Adrenal gland (tissue), 19 donors: ENCODE data around the gene ZNF555. TPM values are rescaled to one million over a fixed set of nuclear protein-coding genes. Genes with fewer than 3 reads are reported as not detected.
"Not testable (repeated sequence)": the region's sequence is repeated elsewhere in the genome, so short reads cannot be mapped to it uniquely, and the experiment has no call there.

ENCODE experiments used
- DNase-seq, 7 donors: peaks; one replicate each; pipeline ENCODE4 v3.0.0-alpha.2; 2019 to 2020
- H3K27ac ChIP-seq, 5 donors: fragments of 200-600 bp; sonication (generic) in 4 of 5; 1 replicate in 3 of 5; 2 replicates in 2 of 5; pipeline versions ENCODE4 v1.5.1 to v1.8.0; 2016 to 2020; ENCODE audit warnings: mild to moderate bottlenecking in 1 of 5
- H3K27me3 ChIP-seq: fragments of 200-600 bp; 2 replicates; pipeline ENCODE4 v1.8.0; 2021
- H3K36me3 ChIP-seq, 2 donors: fragments of 200-600 bp; replicated peaks in 1 of 2; 1 replicate in 1 of 2; 2 replicates in 1 of 2; pipeline versions ENCODE4 v1.5.1 to v1.8.0; 2018 to 2022
- H3K4me1 ChIP-seq, 2 donors: fragments of 200-600 bp; replicated peaks in 1 of 2; 1 replicate in 1 of 2; 2 replicates in 1 of 2; pipeline versions ENCODE4 v1.5.1 to v1.8.0; 2018 to 2021
- H3K4me3 ChIP-seq, 4 donors: fragments of 200-600 bp; sonication (generic) in 3 of 4; one replicate each; pipeline ENCODE4 v1.5.1; 2016 to 2018
- H3K9me3 ChIP-seq, 3 donors: fragments of 200-600 bp; sonication (generic) in 1 of 3; replicated peaks in 1 of 3; 1 replicate in 2 of 3; 2 replicates in 1 of 3; pipeline versions ENCODE4 v1.5.1 to v1.8.0; 2016 to 2021
- CTCF ChIP-seq, 6 experiments: fragments of 450-650 bp in 4 of 6; fragments of 200-600 bp in 2 of 6; sonication (generic) in 1 of 6; IDR thresholded peaks; 1 replicate in 5 of 6; 2 replicates in 1 of 6; pipeline versions ENCODE4 v1.5.1 to v1.8.0; 2016 to 2021; ENCODE audit warnings: antibody characterized with exemption in 6 of 6, mild to moderate bottlenecking in 2 of 6, moderate library complexity in 1 of 6
- POLR2A ChIP-seq, 2 donors: fragments of 450-650 bp; IDR thresholded peaks; one replicate each; pipeline ENCODE4 v1.6.1; 2017; ENCODE audit warnings: antibody characterized with exemption in 2 of 2, mild to moderate bottlenecking in 2 of 2, moderate library complexity in 1 of 2
- WGBS, 4 donors: extraction: QIAGEN DNeasy Blood & Tissue Kit in 2 of 4; methylation state at CpG; one replicate each; pipeline versions ENCODE4 v1.1.5 to v1.1.7; 2013 to 2017; 5-methylcytosine and 5-hydroxymethylcytosine counted together
- intact Hi-C, 2 donors: fragments of 100-400 bp; cut with DNase I; formaldehyde crosslinking; loops; one replicate each; pipeline versions ENCODE4 v1.14.1 to v1.15.0; 2022 to 2023
- long read RNA-seq, 10 donors: library from polyadenylated mRNA in 3 of 10; unstranded in 2 of 10; stranded (forward) in 1 of 10; transcript quantifications; one replicate each; pipeline ENCODE4 v2.0.0 and lab custom pipeline, GENCODE V29; 2021 to 2026
- polyA plus RNA-seq, 3 donors: library from polyadenylated mRNA; stranded (reverse); fragments of 200-250 nt in 2 of 3; fragments of 350-450 nt in 1 of 3; fragmentation: Illumina TruSeq in 1 of 3; extraction: RNeasy Lipid Tissue Mini Kit (QIAGEN cat#74804) in 1 of 3; gene quantifications; one replicate each; pipeline ENCODE4 v1.2.3, GENCODE V29; 2013 to 2014
- total RNA-seq, 9 donors: library from RNA; depleted of rRNA in 4 of 9; stranded (reverse); fragments of >200 nt in 4 of 9; fragments of 120-200 nt in 1 of 9; fragmentation: NEBNext Ultra II Directional in 1 of 9; extraction: Animal tissue kit (Norgen Biotek cat#: 25700) in 1 of 9; gene quantifications; one replicate each; pipeline versions ENCODE4 v1.1.0 to v1.2.4, GENCODE V29; 2013 to 2023
- donor health status: healthy with polysubstance abuse.
- donor health status: Bipolar disorder and iron deficiency.
- donor health status: DM: yes; HTN: yes; CAD: no.
- donor health status: DM: no; HTN: no; CAD: no.
- donor health status: DM: no; HTN: no; CAD: no.
- donor health status: DM: yes; HTN: yes; CAD: no.

Gene ZNF555
- total RNA-seq (1 to 10 TPM; 2.5 to 7.2 (median 6.0) TPM), polyA plus RNA-seq (1 to 10 TPM; 1.9 to 5.7 (median 3.0) TPM)
- long read RNA-seq, donor 1, full-length matches to known transcripts, result 1 of 1 reads
- long read RNA-seq, donor 1, partial matches to known transcripts, result 0 of 1 reads
- long read RNA-seq, donor 1, other reads (novel, unspliced or antisense), result 0 of 1 reads
- long read RNA-seq, donor 2, result 0 reads
- long read RNA-seq, donor 3, full-length matches to known transcripts, result 2 of 2 reads
- long read RNA-seq, donor 3, partial matches to known transcripts, result 0 of 2 reads
- long read RNA-seq, donor 3, other reads (novel, unspliced or antisense), result 0 of 2 reads
- long read RNA-seq, donor 4, full-length matches to known transcripts, result 3 of 4 reads
- long read RNA-seq, donor 4, partial matches to known transcripts, result 1 of 4 reads
- long read RNA-seq, donor 4, other reads (novel, unspliced or antisense), result 0 of 4 reads
- long read RNA-seq, donor 5, full-length matches to known transcripts, result 7 of 7 reads
- long read RNA-seq, donor 5, partial matches to known transcripts, result 0 of 7 reads
- long read RNA-seq, donor 5, other reads (novel, unspliced or antisense), result 0 of 7 reads
- long read RNA-seq, donor 6, full-length matches to known transcripts, result 4 of 4 reads
- long read RNA-seq, donor 6, partial matches to known transcripts, result 0 of 4 reads
- long read RNA-seq, donor 6, other reads (novel, unspliced or antisense), result 0 of 4 reads
- long read RNA-seq, donor 7, result 0 reads
- long read RNA-seq, donor 8, result 0 reads
- long read RNA-seq, donor 9, full-length matches to known transcripts, result 1 of 1 reads
- long read RNA-seq, donor 9, partial matches to known transcripts, result 0 of 1 reads
- long read RNA-seq, donor 9, other reads (novel, unspliced or antisense), result 0 of 1 reads
- long read RNA-seq, donor 10, result 0 reads

DNA sequence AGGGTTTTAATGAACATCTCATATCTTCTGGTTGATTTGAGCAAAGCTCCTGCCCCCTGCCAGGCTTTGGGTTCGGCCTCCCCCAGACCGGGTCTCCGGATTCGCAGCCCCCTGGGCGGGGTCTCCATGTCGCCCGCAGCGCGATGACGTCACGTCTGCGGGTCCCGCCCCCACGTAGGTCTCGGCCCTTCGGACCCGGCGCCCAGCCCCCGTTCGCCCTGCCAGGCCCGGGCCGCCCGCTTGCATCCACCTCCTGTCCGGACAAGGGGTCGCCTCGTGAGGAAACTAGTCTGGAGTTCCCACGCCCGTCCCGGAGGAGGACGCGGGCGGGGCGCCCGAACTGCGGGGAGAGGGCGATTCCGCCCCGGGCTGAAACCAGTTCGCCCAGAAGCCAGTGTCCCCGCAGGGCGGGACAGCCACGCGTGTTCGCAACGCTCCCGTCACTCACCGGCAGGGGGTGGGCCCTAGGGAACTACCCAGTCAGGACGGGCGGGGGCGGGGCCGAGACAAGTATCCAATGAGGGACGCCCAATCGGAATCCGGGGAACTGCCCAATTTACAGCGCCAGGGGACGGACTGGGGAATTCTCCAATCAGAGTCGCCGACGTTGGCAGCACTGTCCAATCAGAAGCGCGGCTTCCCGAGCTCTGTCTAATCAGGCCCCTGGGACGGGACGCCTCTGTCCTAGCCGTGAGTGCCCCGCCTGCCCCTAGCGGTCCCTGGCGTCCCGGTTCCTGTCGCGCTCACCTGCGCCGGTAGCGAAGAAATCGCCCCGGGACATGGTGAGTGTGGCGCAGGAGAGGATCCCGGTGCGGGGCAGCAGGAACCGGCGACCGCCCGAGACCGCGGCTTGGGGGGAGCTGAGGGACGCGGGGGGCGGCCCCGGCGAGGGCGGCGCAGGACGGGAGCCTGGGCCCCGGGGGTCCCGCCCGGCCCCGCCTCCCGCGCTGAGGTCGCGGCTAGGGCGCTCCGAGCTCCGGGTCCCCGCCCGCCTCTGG, at the start of gene ZNF555:
Gene ZNF555 (plus strand): TSS at position 682 of the 998 bp plus-strand sequence. CDS start 98 bp downstream, at position 780.
- peak; percentile 13 to 76 for TF ChIP-seq POLR2A (IDR thresholded peaks at IDR 0.05)
- TF ChIP-seq CTCF (IDR thresholded peaks at IDR 0.05), result peak; percentile 31 to 68 (median 51)
- Histone ChIP-seq H3K9me3 (peaks cover 0 to 32% (median 0%) of the 10 kb centered on the region in 3 donors), H3K27ac (peak within 1 kb of the TSS; percentile 18 to 91 (median 86)), H3K4me3 (peak within 1 kb of the TSS; percentile 65 to 93 (median 79)), H3K36me3 (no peaks in the 10 kb centered on the region), H3K27me3 (no peaks in the 10 kb centered on the region), H3K4me1 (peaks cover 0 to 9% of the 10 kb centered on the region in 2 donors)
- DNase-seq, result peak; percentile 100
- intact Hi-C loops, result no loop called here
- 0 to 3% (median 0%) methylated on average over 17 to 106 of the region's 106 CpGs for WGBS, 4 donors

DNA sequence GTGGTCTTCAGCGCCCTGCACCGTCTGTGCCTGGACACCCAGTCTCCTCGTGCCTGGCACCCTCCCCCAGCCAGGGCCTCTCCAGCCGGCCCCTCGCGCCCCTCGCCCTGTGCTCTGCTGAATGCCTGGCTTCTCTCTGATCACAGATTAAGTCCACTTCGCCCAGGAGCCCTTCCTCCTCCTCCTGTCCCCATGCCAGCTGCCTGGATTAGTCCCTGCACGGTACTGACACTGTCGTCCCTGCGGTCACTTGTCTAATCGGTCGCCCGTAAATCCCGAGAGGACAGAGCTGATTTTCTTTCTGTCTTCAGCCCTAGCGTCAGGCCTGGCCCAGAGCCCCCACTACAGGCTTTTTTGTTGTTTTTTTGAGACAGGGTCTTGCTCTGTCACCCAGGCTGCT, 49.4 kb upstream of the ZNF555 start:
- peaks cover 0 to 9% of the 10 kb centered on the region in 2 donors for H3K36me3 ChIP-seq
- WGBS, 4 donors, result 88 to 94% (median 92%) methylated on average over 16 of the region's 16 CpGs
- TF ChIP-seq CTCF (IDR thresholded peaks at IDR 0.05) (no peak), POLR2A (IDR thresholded peaks at IDR 0.05) (no peak)

GRCh38 chr19:2792666-2793065, 48.6 kb upstream of the ZNF555 start:
- intact Hi-C loops, DNase-seq, H3K4me1 ChIP-seq, H3K27me3 ChIP-seq, H3K9me3 ChIP-seq, H3K27ac ChIP-seq, H3K36me3 ChIP-seq, H3K4me3 ChIP-seq: not testable (repeated sequence)
- 94 to 96% (median 95%) methylated on average over 10 of the region's 10 CpGs for WGBS, 4 donors

More for the DNA sequence above, 49.4 kb upstream of the ZNF555 start:
- H3K27me3 ChIP-seq, result no peaks in the 10 kb centered on the region
- H3K4me1 ChIP-seq, result no peaks in the 10 kb centered on the region
- no peak for DNase-seq
- H3K9me3 ChIP-seq, result no peaks in the 10 kb centered on the region
- H3K27ac ChIP-seq, result no peak overlapping the region
- intact Hi-C loops, result no loop called here
- no peak overlapping the region for H3K4me3 ChIP-seq

- Histone ChIP-seq H3K4me3 (no peak overlapping the region), H3K27me3 (no peaks in the 10 kb centered on the region), H3K27ac (no peak overlapping the region), H3K4me1 (peaks cover under 1 to 3% of the 10 kb centered on the region in 2 donors), H3K36me3 (peaks cover 0 to 9% of the 10 kb centered on the region in 2 donors), H3K9me3 (no peaks in the 10 kb centered on the region)
- DNase-seq, result no peak
- 94 to 99% (median 97%) methylated on average over 7 of the region's 7 CpGs for WGBS, 4 donors
- no peak for TF ChIP-seq POLR2A (IDR thresholded peaks at IDR 0.05)
- TF ChIP-seq CTCF (IDR thresholded peaks at IDR 0.05), result no peak
- intact Hi-C loops, result no loop called here
Measured at GRCh38 chr19:2793126-2793525, 48.1 kb upstream of the ZNF555 start.
